ENCODE results near the gene PNPLA1.

DNA sequence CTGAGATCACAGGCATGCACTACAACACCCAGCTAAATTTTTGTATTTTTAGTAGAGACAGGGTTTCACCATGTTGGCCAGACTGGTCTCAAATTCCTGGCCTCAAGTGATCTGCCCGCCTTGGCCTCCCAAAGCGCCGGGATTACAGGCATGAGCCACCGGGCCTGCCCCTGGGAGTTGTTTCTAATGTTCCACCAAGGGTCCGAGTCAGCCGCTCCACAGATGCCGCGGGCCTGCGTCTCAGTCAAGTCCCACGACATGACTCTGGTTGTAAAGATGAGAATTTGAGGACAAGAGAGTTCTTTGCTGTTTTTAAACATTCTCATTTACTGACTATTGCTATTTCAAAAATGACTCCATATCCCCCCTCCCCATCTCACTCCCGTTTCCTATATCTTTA is 36.0 kb downstream of the PNPLA1 start:
- TF ChIP-seq, protein P1, sequence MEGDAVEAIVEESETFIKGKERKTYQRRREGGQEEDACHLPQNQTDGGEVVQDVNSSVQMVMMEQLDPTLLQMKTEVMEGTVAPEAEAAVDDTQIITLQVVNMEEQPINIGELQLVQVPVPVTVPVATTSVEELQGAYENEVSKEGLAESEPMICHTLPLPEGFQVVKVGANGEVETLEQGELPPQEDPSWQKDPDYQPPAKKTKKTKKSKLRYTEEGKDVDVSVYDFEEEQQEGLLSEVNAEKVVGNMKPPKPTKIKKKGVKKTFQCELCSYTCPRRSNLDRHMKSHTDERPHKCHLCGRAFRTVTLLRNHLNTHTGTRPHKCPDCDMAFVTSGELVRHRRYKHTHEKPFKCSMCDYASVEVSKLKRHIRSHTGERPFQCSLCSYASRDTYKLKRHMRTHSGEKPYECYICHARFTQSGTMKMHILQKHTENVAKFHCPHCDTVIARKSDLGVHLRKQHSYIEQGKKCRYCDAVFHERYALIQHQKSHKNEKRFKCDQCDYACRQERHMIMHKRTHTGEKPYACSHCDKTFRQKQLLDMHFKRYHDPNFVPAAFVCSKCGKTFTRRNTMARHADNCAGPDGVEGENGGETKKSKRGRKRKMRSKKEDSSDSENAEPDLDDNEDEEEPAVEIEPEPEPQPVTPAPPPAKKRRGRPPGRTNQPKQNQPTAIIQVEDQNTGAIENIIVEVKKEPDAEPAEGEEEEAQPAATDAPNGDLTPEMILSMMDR (IDR thresholded peaks at IDR 0.05): no peak
- no peak for TF ChIP-seq POLR2A (IDR thresholded peaks at IDR 0.05)

All from body of pancreas (tissue), 4 donors.